Hematopoietic multipotent progenitor cell treated with erythropoietin and hydrocortisone succinate and interleukin-3 and kit ligand, for 8 days (in vitro differentiated cells): Measurements from ENCODE around the gene RGS12.

Experiments used
- DNase-seq: peaks from one replicate; pipeline ENCODE4 v3.0.0-alpha.2; 2015

Gene RGS12

GRCh38 chr4:3280466-3280865, 12.4 kb upstream of the RGS12 start:
- no peak for DNase-seq

- no peak for DNase-seq
These were observed 9.3 kb upstream of the RGS12 start for GRCh38 chr4:3283483-3283882.

- no peak for DNase-seq
These were observed 8.9 kb upstream of the RGS12 start for GRCh38 chr4:3283916-3284315.

- DNase-seq, result no peak
These were observed 7.9 kb upstream of the RGS12 start for GRCh38 chr4:3284734-3285557.

- DNase-seq, result no peak
These were observed 7.1 kb upstream of the RGS12 start for GRCh38 chr4:3285558-3286334.

GRCh38 chr4:3286335-3287175, 6.3 kb upstream of the RGS12 start:
- DNase-seq, result no peak

GRCh38 chr4:3287271-3287971, 5.4 kb upstream of the RGS12 start:
- DNase-seq, result no peak

- no peak for DNase-seq
These were observed 4.8 kb upstream of the RGS12 start for GRCh38 chr4:3287972-3288570.

GRCh38 chr4:3288571-3289094, 4.2 kb upstream of the RGS12 start:
- no peak for DNase-seq

- DNase-seq, result no peak
These were observed 2.3 kb upstream of the RGS12 start for GRCh38 chr4:3290476-3290875.

GRCh38 chr4:3290889-3291321, 1.9 kb upstream of the RGS12 start:
- no peak for DNase-seq

- DNase-seq, result no peak
These were observed 1.3 kb upstream of the RGS12 start for GRCh38 chr4:3291411-3291968.

GRCh38 chr4:3291969-3292570, 751 bp upstream of the RGS12 start:
- DNase-seq, result peak; percentile 52

GRCh38 chr4:3293401-3294391, 875 bp downstream of the RGS12 start:
- no peak for DNase-seq

- DNase-seq, result no peak
These were observed 1.8 kb downstream of the RGS12 start for GRCh38 chr4:3294401-3295241.

- DNase-seq, result no peak
These were observed 3.2 kb downstream of the RGS12 start for GRCh38 chr4:3295837-3296624.

GRCh38 chr4:3296651-3297050, 3.8 kb downstream of the RGS12 start:
- no peak for DNase-seq
